K562 (cell line): ENCODE results near the gene SPDEF.

Experiments
- EZH2 ChIP-seq: IDR thresholded peaks from 2 replicates; pipeline ENCODE4 v1.6.1; 2012; ENCODE audit warnings: low read depth, mild to moderate bottlenecking, inconsistent platforms, low read length, borderline replicate concordance
- TF ChIP-seq, protein P1 (sequence below), 3 experiments: IDR thresholded peaks in 2 of 3; conservative IDR thresholded peaks in 1 of 3; 2 replicates each; pipeline ENCODE4 v1.5.1; 2011 to 2012; ENCODE audit warnings: low read length in 3 of 3, mild to moderate bottlenecking in 3 of 3, control low read depth in 2 of 3, improper control_type of control experiment in 1 of 3, inconsistent platforms in 1 of 3, low read depth in 1 of 3, mixed read lengths in 1 of 3, moderate library complexity in 1 of 3; ENCODE audit not compliant: insufficient read depth in 2 of 3

DNA sequence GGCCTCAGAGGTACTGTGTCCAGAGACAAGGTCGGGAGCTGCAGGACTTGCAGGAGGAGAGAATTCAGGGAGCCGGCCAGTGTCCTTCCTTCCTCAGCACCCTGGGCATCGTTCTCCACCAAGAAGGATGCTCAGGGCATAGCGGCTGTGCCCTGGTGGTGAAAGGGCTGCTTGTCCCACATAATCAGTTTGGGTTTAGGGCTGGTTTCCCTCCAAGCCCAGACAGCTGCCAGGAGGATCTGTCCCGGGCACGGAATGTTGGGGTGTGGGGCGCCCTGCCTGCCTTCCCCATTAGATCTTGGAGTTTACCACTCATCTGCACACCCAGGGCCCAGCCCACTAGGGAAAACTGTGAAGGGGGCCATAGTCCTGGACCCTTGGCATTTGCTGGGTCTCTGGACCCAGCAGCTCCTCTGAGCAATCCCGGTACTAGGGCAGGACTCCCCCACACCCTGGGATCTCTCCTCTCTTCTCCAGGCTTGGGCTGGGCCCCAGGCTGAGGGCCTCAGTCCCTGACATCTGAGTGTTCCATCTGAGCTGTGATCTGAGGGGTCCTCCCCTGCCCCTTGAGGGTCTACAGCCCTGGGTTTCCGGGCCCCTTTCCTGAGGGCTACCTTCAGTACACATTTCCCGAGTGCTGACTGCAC is 18.6 kb upstream of the SPDEF start:
- TF ChIP-seq EZH2 = no peak
- TF ChIP-seq, protein P1, sequence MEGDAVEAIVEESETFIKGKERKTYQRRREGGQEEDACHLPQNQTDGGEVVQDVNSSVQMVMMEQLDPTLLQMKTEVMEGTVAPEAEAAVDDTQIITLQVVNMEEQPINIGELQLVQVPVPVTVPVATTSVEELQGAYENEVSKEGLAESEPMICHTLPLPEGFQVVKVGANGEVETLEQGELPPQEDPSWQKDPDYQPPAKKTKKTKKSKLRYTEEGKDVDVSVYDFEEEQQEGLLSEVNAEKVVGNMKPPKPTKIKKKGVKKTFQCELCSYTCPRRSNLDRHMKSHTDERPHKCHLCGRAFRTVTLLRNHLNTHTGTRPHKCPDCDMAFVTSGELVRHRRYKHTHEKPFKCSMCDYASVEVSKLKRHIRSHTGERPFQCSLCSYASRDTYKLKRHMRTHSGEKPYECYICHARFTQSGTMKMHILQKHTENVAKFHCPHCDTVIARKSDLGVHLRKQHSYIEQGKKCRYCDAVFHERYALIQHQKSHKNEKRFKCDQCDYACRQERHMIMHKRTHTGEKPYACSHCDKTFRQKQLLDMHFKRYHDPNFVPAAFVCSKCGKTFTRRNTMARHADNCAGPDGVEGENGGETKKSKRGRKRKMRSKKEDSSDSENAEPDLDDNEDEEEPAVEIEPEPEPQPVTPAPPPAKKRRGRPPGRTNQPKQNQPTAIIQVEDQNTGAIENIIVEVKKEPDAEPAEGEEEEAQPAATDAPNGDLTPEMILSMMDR (IDR thresholded peaks at IDR 0.05 in 2 of 3, conservative IDR thresholded peaks at IDR 0.05 in 1 of 3; ENCODE audit: insufficient read depth in 2 of 3, low read depth in 1 of 3, low read length in 3 of 3) = no peak
